IPS-NIHi7 (cell line): ENCODE measurements around the gene RSPO1.
"Not testable (repeated sequence)": the region's sequence is repeated elsewhere in the genome, so short reads cannot be mapped to it uniquely, and the experiment has no call there.

Experiments
- DNase-seq: peaks from one replicate; pipeline ENCODE4 v3.0.0; 2012; ENCODE audit warnings: mixed read lengths; ENCODE audit errors: extremely low spot score

Gene RSPO1

GRCh38 chr1:37634244-37634991 lies at the start of gene RSPO1:
Gene RSPO1 (minus strand): TSS chr1:37634892. CDS start chr1:37629661, 5,231 bp downstream.
- peak; percentile 79 for DNase-seq

- not testable (repeated sequence) for DNase-seq
Measured at GRCh38 chr1:37684182-37684581, 49.5 kb upstream of the RSPO1 start.

- peak; percentile 60 for DNase-seq
Measured at GRCh38 chr1:37682334-37682987, 47.8 kb upstream of the RSPO1 start.

DNA sequence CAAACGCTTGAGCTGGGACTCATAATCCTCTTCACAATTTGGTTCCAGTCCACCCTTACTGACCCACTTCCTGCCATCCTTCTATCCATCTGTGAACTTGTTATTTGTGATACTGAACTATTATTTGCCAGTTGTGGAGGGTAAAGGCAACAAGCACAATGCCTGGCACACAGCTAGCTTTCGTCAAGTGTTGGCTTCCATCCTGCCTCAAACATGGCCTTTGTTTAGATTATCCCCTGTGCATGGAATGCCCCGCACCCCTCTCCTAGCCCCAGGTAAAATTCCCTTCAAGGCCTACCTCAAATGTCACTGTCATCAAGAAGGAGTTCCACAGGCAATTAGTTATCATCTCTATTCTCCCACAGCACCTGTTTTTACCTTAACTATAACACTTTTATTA lies 46.2 kb upstream of the RSPO1 start:
- no peak for DNase-seq

DNA sequence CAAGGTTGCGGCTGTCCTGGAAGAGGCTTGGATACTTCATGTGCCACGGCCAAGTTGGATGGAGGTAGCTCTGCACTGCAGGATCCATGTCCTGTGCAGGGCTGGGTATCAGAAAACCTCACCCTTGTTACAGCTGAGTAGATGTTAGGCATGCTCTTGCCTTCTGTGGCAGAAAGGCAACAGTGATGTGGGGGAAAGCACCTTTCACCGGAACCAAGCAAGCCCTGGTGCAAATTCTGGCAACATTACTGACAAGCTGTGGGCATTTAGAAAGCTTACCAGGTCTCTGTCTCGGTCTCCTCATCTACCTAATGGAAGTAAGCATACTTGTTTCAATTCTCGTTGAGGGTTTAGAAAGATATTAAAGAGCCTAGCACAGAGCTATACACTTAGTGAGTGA lies 43.1 kb upstream of the RSPO1 start:
- no peak for DNase-seq

DNA sequence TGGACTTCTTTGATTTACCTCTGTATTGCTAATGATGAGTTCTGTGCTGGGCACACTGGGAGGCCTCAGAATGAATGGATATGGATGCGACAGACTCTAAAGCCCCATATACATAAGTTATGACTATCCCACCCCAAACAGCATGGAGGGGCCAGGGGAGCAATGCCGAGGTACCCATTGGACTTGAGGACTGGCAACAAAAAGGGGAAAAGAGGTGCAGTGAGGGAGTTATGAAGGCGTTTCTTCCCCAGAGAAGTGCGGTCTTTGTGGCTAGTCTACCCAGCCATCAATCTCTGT lies 42.4 kb upstream of the RSPO1 start:
- DNase-seq = no peak

DNA sequence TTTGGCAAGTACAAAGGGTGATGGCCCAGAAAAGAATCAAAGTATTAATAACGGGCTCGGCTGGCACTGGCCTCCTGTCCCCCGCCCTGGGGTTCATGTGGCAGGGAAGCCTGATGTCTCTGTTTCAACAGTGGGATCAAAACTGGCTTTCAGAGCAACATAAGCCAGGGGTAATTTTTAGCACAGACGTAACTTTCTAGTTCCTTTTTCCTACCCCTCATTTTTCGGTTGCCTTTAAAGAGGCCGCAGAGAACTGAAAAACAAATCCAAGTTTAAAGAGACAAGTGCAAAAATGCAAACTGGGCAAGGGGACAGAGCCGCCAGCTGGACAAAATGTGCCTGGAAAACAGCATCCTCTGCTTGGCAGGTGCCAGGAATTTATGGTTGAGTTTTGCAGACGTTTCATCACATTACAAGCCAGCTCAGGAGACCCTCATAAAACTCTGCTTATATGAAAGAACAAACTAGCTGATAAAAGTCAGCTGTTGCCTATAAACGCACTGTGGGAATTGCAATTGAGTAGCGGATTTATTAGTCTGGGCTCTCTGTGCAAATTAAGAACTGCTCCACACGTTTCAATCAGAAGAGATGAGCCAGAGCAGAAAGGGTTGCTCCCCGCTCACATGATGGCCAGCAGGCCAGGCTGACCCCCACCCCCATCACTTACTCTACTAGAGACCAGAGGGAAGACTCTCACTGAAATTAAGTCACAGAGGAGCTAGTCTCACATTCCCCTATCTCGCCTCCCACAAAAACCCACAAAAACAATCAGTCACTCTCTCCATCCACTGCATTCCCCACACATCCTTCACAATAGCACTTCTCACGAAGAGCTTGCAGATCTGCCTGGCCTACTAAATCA lies 41.8 kb upstream of the RSPO1 start:
- no peak for DNase-seq

DNA sequence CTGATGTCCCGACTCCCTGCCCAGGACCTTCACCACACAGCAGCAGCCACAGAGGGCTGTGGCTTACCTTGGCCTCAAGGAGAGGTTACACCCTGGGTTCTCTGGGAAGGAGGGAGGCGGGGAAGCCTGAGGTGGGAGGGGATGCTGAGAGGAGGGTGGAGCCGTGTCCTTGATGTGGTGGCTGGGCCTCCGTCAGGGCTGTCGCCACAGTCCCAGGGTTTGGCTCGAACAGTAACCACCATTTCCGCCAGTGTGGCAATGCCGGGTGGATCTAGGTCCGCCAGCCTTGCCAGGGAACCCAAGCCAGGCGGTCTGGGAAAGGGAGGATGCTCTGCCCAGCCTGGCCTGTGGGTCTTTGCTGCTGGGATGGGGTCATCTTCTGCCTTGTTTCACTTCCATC lies 39.2 kb upstream of the RSPO1 start:
- peak; percentile 62 for DNase-seq

GRCh38 chr1:37672136-37672870 lies 37.6 kb upstream of the RSPO1 start:
- no peak for DNase-seq

DNA sequence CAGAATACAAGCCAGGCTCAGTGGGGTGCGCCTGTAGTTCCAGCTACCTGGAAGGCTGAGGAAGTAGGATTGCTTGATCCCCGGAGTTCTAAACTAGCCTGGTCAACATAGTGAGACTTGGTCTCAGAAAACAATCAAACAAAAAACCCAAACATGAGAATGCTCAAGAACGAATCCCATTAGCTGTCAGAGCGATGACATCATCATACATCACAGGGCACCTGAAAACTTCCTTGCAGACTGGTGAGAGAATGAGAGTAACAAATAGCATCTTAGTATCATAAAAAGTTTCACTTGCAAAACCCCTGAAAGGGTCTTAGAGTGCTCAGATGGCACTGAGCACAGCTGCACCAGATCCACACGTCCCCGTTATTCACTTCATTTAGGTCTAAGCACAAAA lies 36.6 kb upstream of the RSPO1 start:
- no peak for DNase-seq

DNA sequence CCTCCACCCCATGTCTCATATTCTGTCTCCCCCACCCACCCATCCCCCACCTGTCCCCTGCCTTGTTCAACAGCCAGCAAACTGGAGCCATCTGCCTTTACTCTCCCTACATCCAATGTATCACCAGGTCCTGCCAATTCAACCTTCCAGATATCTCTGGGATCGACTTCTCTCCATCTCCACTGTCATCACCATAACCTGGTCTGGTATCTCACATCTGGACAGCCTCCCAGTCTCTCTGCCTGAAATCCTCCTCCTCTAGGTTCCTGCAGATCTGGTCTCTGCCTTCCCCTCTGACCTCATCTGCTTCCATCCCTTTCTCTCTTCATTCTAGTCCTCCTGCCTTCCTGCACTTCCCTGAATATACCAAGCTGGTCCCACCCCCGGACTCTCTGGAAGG lies 35.4 kb upstream of the RSPO1 start:
- DNase-seq = no peak

DNA sequence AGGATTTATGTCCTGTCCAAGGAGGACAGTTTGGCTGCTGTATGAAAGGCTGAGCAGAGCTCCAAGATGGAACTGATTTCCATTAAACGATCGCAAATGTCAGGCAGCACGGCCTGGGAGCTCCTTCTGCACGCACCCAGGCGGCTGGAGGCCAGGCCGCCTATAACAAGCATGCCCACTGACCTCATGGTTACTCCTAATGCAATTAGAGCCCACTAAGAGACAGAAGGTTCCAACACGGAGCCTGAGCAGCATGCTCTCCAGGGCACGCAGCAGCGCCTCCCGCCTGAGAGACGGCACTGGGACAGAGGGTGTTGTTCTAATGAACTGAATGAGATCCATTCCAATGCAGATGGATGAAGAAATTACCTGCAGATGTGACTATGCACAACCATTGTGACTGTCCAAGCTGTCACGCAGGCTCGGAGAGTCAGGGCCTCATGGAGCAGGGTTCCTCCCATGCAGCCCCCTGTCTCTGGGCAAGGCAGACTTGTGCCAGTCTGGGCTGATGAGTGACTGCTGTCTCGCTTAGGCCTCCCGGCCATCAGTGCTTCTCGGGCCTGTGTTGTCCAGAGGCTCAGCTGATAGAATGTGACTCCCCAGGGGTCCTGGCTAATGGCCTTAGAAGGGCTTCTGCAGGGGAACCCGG lies 32.5 kb upstream of the RSPO1 start:
- no peak for DNase-seq

- DNase-seq = no peak
Measured at GRCh38 chr1:37666241-37666867, 31.7 kb upstream of the RSPO1 start.

DNA sequence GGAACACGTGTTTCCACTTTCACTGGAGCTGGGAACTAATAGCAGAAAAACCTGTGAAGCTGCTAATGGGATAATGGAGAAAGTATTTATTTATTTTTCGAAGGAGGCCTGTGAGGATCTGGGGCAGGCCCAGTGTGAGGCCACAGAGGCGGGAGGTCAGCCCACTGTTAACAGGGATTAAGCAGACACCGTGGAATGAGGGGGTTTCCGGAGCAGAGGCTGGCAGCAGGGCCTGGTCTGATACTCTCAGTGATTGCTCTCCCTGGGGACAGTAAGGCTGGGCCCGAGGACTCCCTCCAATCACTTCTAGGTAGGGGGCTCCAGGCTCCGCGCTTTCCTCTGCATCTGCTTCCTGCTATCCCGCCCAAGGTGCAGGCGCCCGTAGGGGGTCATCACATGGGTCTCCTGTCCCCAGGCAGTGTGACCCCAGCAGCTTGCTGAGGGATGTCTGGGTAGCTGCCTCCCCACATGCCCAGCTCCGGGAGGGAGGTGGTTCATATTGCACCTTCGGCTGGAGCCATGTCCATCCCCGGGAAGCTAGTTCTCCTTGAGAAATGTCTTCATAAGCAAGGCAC lies 28.8 kb upstream of the RSPO1 start:
- DNase-seq = peak; percentile 52

DNA sequence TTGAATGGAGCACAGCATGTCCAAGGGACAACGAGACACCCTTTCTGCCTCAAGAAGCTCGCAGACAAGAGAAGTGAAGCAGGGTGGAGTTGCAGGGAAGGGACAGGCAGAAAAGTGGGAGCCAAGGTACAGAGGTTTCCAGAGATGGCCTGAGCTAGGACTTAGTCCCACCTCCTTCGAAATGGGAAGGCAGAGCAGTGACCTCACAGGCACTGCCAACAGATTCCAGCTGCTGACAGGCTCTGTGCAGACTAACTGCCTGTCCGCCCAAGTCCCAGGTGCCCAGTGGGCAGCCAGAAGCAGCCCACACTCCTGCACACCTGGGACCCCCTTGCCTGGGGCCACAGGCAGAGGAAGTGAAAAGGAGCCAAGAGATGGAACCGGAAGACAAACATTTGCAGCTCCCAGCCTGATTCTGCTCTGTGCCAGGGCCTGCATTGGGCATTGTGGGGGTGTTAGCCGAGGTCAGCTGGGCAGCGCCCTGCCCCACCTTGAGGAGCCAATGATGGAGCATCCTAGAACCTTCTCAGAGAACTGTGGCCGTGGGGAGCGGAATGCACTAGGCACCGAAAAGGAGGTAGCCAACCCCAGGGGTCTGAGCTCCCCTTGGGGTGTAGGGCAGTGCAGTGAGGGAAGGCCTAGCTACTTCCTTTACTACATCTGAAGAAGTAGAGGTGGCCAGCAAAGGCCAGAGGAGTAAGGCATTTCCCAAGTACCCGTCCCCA lies 27.5 kb upstream of the RSPO1 start:
- DNase-seq = no peak

DNA sequence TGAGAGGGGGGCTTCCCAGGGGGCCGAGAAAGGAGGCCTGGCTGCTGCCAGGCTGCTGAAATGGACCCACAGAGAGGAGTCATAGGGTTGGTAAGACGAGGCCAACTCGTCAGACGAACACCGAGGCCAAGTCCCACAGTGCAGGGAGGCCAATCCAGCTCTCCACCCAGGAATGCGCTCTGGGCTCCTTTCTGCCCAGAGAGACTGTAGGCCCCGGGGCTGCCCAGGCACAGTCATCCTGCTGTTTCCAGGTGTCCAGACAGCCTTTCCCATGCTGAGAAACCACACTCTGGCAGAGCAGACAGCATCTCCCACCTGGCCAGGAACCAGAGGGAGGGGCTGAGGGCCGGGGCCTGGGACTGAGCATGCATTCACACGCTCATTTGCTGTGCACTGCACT lies 26.7 kb upstream of the RSPO1 start:
- DNase-seq = no peak

DNA sequence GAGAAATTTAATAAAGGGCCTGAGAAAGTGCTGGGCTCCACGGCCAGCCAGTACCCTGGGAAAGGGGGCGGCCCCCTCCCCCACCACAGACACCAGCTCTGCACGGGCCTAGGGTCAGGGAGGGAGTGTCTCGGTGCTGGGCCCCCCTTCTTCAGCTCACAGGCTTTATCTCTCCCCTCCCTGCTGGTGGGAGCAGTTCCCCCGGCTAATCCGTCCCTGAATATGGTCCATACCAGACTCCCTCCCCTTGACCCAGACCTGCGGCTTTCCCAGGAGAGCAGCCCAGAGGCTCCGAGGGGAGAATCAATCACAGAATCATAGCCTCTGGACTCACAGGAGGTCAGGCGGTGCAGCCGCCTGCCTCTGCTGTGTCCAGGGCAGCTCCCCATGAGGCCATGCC lies 26.0 kb upstream of the RSPO1 start:
- DNase-seq = peak; percentile 34

- no peak for DNase-seq
Measured at GRCh38 chr1:37658486-37658885, 23.8 kb upstream of the RSPO1 start.

- no peak for DNase-seq
Measured at GRCh38 chr1:37657620-37658412, 23.1 kb upstream of the RSPO1 start.
